HT1080 (cell line): ENCODE results near the gene PAFAH1B1. TPM values are rescaled to one million over a fixed set of nuclear protein-coding genes. Genes with fewer than 3 reads are reported as not detected.
"Not testable (repeated sequence)": the region's sequence is repeated elsewhere in the genome, so short reads cannot be mapped to it uniquely, and the experiment has no call there.

Source experiments
- DNase-seq: peaks from one replicate; pipeline ENCODE4 v3.0.0-alpha.2; 2015; ENCODE audit warnings: low read depth
- total RNA-seq: library from RNA; depleted of rRNA; stranded (reverse); fragments of >200 nt; shearing (Covaris generic); gene quantifications from 2 replicates; pipeline ENCODE4 v1.2.3, GENCODE V29; 2014

PAFAH1B1 gene
- total RNA-seq, 1 experiment from 2014 or later = 92.9 TPM

DNA sequence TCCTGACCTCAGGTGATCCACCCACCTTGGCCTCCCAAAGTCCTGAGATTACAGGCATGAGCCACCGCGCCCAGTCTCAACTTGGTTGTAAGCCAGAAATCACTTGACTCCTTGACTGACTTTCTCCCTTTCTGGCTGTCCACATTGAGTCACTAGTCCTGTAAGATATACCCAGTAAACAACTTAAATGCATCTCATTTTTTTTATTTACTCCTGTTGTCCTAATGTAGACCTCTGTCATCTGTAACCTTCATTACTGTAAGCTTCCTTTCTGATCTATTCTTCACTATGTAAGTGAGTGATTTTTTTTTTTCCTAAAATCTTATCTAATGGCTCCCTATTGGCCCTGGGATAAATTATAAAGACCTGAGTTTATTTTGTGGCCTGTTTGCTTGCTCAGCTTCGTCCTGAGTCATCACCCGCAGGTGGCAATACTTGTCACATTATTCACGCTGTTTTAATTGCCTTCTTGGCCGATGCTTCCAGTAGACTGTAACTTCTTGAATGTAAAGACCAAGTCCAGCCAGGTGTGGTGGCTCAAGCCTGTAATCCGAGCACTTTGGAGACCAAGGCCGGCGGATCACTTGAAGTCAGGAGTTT is 41.0 kb downstream of the PAFAH1B1 start:
- peak; percentile 78 for DNase-seq

DNA sequence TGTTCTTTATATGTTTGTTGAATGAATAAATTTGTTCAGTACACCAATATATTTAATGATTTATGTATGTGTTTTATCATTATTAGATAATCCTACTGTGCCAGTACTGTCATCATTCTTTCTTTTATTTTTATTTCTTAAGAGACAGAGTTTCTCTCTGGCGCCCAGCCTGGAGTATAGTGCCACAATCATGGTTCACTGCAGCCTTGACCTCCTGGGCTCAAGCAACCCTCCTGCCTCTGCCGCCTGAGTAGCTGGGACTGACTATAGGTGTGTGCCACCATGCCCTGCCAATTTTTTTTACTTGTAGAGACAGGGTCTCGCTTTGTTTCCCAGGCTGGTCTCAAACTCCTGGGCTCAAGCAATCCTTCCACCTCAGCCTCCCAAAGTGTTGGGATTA is 41.8 kb downstream of the PAFAH1B1 start:
- no peak for DNase-seq

DNA sequence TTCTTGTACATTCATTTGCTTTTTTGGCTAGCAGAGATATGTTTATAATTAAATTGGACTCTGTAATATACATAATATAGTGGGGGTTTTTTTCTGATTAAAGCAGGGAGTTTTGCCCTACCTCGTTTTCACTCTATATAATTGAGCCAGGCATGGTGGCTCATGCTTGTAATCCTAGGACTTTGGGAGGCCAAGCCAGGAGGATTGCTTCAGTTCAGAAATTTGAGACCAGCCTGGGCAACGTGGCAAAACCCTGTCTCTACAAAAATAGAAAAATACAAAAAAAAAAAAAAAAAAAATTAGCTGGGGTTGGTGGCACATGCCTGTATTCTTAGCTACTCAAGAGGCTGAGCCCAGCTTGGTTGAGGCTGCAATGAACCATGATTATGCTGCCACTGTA is 42.2 kb downstream of the PAFAH1B1 start:
- no peak for DNase-seq

- DNase-seq = no peak
Observed at GRCh38 chr17:2636169-2636930, 42.9 kb downstream of the PAFAH1B1 start.

DNA sequence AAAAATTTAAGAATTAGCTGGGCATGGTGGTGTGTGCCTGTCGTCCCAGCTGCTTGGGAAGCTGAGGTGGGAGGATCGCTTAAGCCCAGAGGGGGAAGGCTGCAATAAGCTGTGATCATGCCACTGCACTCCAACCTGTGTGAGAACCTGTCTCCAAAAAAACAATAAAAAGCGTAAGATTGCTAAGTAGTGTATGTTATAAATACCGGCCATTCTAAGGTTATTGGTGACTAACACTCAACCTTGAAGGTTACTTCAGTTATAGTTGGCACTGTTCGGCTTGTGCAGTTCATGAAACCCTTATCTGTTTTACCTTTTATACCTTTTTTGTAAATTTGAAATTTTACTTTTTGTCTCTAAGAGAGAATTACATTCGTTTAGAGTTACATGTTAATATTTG is 44.0 kb downstream of the PAFAH1B1 start:
- no peak for DNase-seq

DNA sequence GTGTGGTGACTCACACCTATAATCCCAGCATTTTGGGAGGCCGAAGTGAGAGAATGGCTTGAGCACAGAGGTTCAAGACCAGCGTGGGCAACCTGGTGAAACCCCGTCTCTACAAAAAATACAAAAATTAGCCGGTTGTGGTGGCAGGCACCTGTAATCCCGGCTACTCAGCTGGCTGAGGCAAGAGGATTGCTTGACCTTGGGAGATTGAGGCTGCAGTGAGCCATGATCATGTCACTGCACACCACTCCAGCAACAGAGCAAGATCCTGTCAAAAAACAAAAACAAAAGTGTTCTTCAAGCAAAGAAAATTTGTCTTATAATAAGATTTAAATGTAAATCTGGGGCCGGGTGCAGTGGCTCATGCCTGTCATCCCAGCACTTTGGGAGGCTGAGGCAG is 51.5 kb downstream of the PAFAH1B1 start:
- no peak for DNase-seq

- DNase-seq = no peak
Observed at GRCh38 chr17:2647957-2648356, 54.5 kb downstream of the PAFAH1B1 start.

DNA sequence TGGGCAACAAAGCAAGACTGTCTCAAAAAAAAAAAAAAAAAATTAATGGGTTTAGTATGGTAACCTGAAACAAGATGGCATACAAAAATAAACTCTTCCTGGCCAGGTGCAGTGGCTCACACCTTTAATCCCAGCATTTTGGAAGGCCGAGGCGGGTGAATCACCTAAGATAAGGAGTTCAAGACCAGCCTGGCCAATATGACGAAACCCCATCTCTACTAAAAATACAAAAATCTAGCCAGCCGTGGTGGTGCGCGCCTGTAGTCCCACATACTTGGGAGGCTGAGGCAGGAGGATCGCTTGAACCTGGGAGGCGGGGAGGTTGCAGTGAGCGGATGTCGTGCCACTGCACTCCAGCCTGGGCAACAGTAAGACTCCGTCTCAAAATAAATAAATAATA is 55.7 kb downstream of the PAFAH1B1 start:
- no peak for DNase-seq

DNA sequence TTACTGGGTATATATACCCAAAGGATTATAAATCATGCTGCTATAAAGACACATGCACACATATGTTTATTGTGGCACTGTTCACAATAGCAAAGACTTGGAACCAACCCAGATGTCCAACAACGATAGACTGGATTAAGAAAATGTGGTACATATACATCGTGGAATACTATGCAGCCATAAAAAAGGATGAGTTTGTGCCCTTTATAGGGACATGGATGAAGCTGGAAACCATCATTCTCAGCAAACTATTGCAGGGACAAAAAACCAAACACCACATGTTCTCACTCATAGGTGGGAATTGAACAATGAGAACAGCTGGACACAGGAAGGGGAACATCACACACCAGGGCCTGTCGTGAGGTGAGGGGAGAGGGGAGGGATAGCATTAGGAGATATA is 59.5 kb downstream of the PAFAH1B1 start:
- DNase-seq = not testable (repeated sequence)

DNA sequence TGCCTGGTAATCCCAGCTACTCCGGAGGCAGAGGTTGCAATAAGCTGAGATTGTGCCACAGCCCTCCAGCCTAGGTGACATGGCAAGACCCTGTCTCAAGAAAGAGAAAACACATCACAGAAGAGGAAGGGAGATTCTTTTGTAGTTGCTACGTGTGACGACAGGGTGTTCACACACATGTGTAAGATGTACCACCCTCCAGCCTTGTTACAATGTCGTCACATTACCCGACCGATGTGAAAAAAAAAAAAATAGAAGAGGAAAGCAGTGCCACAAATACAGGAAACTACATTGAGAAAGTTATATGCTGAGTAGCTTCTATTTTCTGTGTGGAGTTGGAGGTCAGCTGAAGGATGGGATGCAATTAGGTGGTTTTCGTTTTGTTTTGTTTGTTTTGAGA is 62.1 kb downstream of the PAFAH1B1 start:
- DNase-seq = no peak

DNA sequence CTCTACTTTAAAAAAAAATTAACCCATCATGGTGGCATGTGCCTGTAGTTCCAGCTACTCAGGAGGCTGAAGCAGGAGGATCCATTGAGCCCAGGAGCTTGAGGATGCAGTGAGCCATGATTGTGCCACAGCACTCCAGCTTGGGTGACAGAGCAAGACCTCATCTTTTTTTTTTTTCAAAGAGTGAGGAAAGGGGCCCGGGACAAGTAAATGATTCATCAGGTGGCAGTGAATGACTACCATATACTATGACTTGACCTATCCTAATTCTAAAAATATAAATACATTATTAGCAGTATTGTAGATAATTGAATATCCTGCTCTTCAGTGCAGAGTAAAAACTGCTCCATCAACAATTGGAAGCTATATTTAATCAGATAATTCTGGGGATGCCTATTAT is 62.8 kb downstream of the PAFAH1B1 start:
- DNase-seq = peak; percentile 22

DNA sequence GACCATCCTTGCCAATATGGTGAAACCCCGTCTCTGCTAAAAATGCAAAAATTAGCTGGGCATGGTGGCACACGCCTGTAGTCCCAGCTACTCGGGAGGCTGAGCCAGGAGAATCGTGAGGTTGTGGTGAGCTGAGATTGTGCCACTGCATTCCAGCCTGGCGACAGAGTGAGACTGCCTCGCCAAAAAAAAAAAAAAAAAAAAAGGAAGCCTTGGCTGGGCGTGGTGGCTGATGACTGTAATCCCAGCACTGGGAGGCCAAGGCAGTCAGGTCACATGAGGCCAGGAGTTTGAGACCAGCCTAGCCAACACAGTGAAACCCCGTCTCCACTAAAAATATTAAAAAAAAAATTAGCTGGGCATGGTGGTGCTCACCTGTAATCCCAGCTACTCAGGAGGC is 65.9 kb downstream of the PAFAH1B1 start:
- peak; percentile 87 for DNase-seq

GRCh38 chr17:2660410-2660809 is 67.0 kb downstream of the PAFAH1B1 start:
- not testable (repeated sequence) for DNase-seq

GRCh38 chr17:2672026-2672425 is 78.6 kb downstream of the PAFAH1B1 start:
- no peak for DNase-seq

DNA sequence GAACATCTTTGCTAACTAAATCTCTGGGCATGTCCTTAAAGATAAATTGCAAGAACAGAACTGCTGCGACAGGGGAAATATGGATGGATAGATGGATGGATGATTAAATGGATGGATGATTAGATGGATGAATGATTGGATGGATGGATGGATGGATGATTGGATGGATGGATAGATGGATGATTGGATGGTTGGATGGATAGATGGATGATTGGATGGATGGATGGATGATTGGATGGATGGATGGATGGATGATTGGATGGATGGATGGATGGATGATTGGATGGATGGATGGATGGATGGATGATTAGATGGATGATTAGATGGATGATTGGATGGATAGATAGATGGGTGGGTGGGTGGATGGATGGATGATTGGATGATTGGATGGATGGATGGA is 85.8 kb downstream of the PAFAH1B1 start:
- not testable (repeated sequence) for DNase-seq

DNA sequence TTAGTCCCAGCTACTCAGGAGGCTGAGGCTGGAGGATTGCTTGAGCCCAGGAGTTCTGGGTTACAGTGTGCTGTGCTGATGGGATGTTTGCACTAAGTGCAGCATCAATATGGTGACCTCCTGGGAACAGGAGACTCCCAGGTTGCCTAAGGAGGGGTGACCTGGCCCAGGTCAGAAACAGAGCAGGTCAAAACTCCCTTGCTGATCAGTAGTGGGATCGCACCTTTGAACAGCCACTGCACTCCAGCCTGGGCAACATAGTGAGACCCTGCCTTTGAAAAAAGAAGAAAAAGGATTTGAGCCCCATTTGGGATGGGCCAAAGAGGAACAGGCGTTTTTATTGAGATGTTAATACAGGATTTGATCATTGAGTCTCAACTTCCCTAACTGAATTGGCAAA is 87.5 kb downstream of the PAFAH1B1 start:
- no peak for DNase-seq

- no peak for DNase-seq
Observed at GRCh38 chr17:2681650-2682049, 88.2 kb downstream of the PAFAH1B1 start.

GRCh38 chr17:2682176-2682938 is 88.9 kb downstream of the PAFAH1B1 start:
- DNase-seq = no peak

DNA sequence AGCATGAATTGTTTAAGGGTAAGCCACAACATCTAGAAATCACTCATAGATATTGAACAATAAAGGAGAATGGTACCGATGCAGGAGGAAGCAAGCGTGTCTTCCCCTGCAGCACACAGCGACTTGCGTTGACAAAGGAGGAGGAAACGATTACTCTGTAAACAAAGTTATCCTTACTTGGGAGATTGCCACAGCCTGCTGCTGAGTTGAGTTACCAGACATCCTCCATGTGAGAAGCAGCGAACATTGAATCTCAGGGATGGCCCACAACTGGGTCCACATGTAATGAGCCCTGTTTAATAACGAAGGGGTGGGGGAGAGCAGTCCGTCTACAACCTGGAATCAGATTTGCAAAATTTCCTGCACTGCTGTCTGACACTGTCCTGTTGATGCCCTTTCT is 90.5 kb downstream of the PAFAH1B1 start:
- DNase-seq = no peak

DNA sequence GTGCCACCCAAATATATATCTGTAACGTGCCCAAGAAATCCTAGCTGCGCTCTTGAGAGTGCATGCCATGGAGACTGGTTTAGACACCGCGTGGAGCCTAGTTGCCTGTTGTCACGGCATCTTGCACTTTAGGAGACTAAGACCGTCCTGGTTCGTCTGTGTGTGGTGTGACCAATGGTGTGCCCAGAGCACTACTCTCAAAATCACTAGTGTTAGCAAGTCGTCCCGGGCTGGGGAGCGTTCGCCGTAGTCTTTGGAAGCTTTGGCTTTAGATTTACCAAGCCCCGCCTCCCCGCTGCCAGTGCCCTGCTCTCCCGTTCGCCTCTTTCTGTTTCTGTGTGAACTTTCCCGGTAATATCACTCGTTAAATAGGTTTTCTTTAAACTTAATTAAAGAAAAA is 91.1 kb downstream of the PAFAH1B1 start:
- no peak for DNase-seq

DNA sequence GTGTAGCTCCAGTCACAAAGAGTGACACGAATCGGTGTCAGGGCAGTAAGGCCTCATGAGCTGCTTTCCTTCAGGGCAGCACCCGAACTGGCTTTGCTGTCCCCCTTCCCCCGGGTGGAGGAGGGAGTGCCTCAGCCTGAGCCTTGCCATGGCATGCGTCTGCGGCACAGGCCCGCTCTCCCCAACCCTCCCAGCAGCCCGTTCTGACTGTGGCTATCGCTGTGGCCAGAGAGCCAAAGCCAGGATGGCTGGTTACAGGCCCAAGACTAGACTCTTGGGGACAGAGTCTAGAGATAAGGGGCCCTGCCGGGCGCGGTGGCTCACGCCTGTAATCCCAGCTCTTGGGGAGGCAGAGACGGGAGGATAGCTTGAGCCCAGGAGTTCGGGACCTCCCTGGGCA is 92.2 kb downstream of the PAFAH1B1 start:
- DNase-seq = no peak

DNA sequence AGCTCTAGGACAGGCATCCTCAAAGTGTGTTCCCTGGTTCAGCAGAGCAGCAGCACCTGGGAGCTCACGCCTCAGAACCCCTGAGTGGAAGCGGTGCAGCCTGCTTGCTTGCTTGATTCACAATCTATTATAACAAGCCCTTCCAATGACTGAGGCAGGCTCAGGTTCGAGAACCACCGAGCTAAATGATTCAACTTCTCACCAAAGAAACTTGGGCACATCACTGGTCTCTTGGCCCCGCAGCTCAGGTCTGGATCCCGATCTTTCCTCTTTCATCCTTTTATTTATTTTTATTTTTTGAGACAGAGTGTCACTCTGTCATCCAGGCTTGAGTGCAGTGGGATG is 93.6 kb downstream of the PAFAH1B1 start:
- DNase-seq = no peak
